Measurements from ENCODE around the gene TTI1.

GRCh38 chr20:37947943-37948342, 85.3 kb downstream of the TTI1 start:
- no peak for TF ChIP-seq CTCF (IDR thresholded peaks at IDR 0.05)
- no peak for TF ChIP-seq EZH2 (IDR thresholded peaks at IDR 0.05; ENCODE audit: borderline replicate concordance, insufficient read depth, low read depth, low read length, poor library complexity, severe bottlenecking)

All from B cell (primary cell).